Astrocyte (in vitro differentiated cells and primary cell): ENCODE measurements around the gene SUGP2.

Experiments used
- EZH2 ChIP-seq: IDR thresholded peaks from 2 replicates; pipeline ENCODE4 v1.6.1; 2012; ENCODE audit warnings: mild to moderate bottlenecking, low read length, inconsistent platforms; ENCODE audit not compliant: insufficient read depth
- TF ChIP-seq, protein P1 (sequence below): IDR thresholded peaks from 2 replicates; pipeline ENCODE4 v1.5.1; 2011; ENCODE audit warnings: low read depth, mild to moderate bottlenecking, inconsistent platforms, low read length, moderate library complexity; ENCODE audit not compliant: insufficient read depth

DNA sequence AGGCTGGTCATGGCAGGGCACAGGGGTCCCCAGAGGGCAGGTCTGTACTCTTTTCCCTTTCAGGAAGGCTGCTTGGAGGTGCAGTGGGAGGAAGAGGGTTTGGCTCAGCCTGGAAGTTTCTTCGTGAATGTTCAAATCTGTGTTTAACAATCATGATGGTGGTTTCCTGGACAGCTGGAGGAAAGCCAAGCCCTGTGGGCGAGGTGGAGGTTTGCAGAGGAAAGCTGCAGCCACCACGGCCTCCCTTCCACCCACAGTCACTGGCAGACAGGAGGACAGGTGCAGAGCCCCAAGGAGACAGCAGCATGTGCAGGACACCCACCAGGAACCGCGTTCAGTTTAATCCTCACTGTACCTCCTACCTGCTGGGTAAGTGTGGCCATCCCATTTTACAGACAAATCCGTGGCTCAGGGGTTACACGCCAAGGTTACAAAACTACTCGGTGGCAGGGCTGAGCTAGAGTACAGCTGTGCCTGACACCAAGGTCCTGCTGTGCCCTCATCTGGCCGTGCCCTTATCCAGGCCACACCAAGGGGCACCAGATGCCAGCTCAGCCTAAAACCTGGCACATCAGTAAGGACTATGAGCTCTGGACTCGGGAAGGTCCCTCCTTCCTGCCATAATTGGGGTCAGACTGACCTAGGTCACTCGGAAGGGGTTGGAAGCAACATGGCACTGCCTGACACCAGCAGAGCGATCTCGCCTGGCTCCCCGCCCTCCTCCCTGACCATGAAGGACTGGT lies 34.1 kb downstream of the SUGP2 start:
- TF ChIP-seq, protein P1, sequence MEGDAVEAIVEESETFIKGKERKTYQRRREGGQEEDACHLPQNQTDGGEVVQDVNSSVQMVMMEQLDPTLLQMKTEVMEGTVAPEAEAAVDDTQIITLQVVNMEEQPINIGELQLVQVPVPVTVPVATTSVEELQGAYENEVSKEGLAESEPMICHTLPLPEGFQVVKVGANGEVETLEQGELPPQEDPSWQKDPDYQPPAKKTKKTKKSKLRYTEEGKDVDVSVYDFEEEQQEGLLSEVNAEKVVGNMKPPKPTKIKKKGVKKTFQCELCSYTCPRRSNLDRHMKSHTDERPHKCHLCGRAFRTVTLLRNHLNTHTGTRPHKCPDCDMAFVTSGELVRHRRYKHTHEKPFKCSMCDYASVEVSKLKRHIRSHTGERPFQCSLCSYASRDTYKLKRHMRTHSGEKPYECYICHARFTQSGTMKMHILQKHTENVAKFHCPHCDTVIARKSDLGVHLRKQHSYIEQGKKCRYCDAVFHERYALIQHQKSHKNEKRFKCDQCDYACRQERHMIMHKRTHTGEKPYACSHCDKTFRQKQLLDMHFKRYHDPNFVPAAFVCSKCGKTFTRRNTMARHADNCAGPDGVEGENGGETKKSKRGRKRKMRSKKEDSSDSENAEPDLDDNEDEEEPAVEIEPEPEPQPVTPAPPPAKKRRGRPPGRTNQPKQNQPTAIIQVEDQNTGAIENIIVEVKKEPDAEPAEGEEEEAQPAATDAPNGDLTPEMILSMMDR: no peak
- TF ChIP-seq EZH2: no peak
